BLaER1 (cell line): ENCODE results near the gene FAM43A.

Experiments
- H3K27ac ChIP-seq: shearing (Covaris generic); formaldehyde crosslinking; 2 replicates; pipeline ENCODE4 v1.8.1; 2022
- H3K27me3 ChIP-seq: shearing (Covaris generic); formaldehyde crosslinking; 2 replicates; pipeline ENCODE4 v1.8.1; 2022
- H3K36me3 ChIP-seq: shearing (Covaris generic); formaldehyde crosslinking; 2 replicates; pipeline ENCODE4 v1.8.1; 2022
- H3K4me1 ChIP-seq: shearing (Covaris generic); formaldehyde crosslinking; 2 replicates; pipeline ENCODE4 v1.8.1; 2022
- H3K4me2 ChIP-seq: shearing (Covaris generic); formaldehyde crosslinking; 2 replicates; pipeline ENCODE4 v1.8.1; 2022
- H3K4me3 ChIP-seq: shearing (Covaris generic); formaldehyde crosslinking; 2 replicates; pipeline ENCODE4 v1.8.1; 2022
- H3K9ac ChIP-seq: shearing (Covaris generic); formaldehyde crosslinking; 2 replicates; pipeline ENCODE4 v1.8.1; 2022
- H3K9me3 ChIP-seq: shearing (Covaris generic); formaldehyde crosslinking; 2 replicates; pipeline ENCODE4 v1.8.1; 2022
- H4K20me1 ChIP-seq: shearing (Covaris generic); formaldehyde crosslinking; 2 replicates; pipeline ENCODE4 v1.8.1; 2022
- Cebpa-rat ChIP-seq: shearing (Covaris generic); IDR thresholded peaks from 2 replicates; pipeline ENCODE4 v1.8.1; 2022

The FAM43A gene

GRCh38 chr3:194658477-194659242, 27.0 kb upstream of the FAM43A start:
- Histone ChIP-seq H3K4me3 (no peak overlapping the region), H3K4me2 (no peak overlapping the region), H3K36me3 (peaks cover 75% of the 10 kb centered on the region), H3K27ac (no peak overlapping the region), H3K9me3 (no peaks in the 10 kb centered on the region; the same call in 1 of the 2 replicates), H3K27me3 (no peaks in the 10 kb centered on the region), H4K20me1 (peaks cover 23% of the 10 kb centered on the region; the same call in 1 of the 2 replicates), H3K4me1 (peaks cover 32% of the 10 kb centered on the region), H3K9ac (no peak overlapping the region)
- no peak for TF ChIP-seq Cebpa-rat

GRCh38 chr3:194659778-194660177, 25.9 kb upstream of the FAM43A start:
- Histone ChIP-seq H4K20me1 (peaks cover 23% of the 10 kb centered on the region; the same call in 1 of the 2 replicates), H3K4me2 (no peak overlapping the region), H3K9me3 (no peaks in the 10 kb centered on the region; the same call in 1 of the 2 replicates), H3K4me1 (peaks cover 32% of the 10 kb centered on the region), H3K9ac (no peak overlapping the region), H3K4me3 (no peak overlapping the region), H3K36me3 (peaks cover 75% of the 10 kb centered on the region), H3K27ac (no peak overlapping the region), H3K27me3 (no peaks in the 10 kb centered on the region)
- TF ChIP-seq Cebpa-rat: no peak

- no peak overlapping the region for H3K4me3 ChIP-seq
- no peak for TF ChIP-seq Cebpa-rat
- H3K27me3 ChIP-seq: no peaks in the 10 kb centered on the region
- H4K20me1 ChIP-seq: peaks cover 23% of the 10 kb centered on the region; the same call in 1 of the 2 replicates
- H3K9me3 ChIP-seq: no peaks in the 10 kb centered on the region; the same call in 1 of the 2 replicates
- peak overlapping the region; percentile 43; the same call in 1 of the 2 replicates for H3K9ac ChIP-seq
- peaks cover 32% of the 10 kb centered on the region for H3K4me1 ChIP-seq
- H3K4me2 ChIP-seq: peak overlapping the region; percentile 57
- no peak overlapping the region; the same call in 1 of the 2 replicates for H3K27ac ChIP-seq
- H3K36me3 ChIP-seq: peaks cover 86% of the 10 kb centered on the region
Measured at GRCh38 chr3:194661374-194661773, 24.3 kb upstream of the FAM43A start.

- peak overlapping the region; percentile 43 for H3K9ac ChIP-seq
- H3K27me3 ChIP-seq: no peaks in the 10 kb centered on the region
- no peak for TF ChIP-seq Cebpa-rat
- peak overlapping the region; percentile 57 for H3K4me2 ChIP-seq
- no peak overlapping the region for H3K4me3 ChIP-seq
- H3K4me1 ChIP-seq: peaks cover 32% of the 10 kb centered on the region
- peaks cover 92% of the 10 kb centered on the region for H3K36me3 ChIP-seq
- H4K20me1 ChIP-seq: peaks cover 23% of the 10 kb centered on the region; the same call in 1 of the 2 replicates
- H3K9me3 ChIP-seq: no peaks in the 10 kb centered on the region; the same call in 1 of the 2 replicates
- peak overlapping the region; percentile 23; the same call in 1 of the 2 replicates for H3K27ac ChIP-seq
Measured at GRCh38 chr3:194661946-194662345, 23.7 kb upstream of the FAM43A start.

- Histone ChIP-seq H3K9ac (no peak overlapping the region), H3K27ac (no peak overlapping the region), H3K36me3 (peaks cover 90% of the 10 kb centered on the region), H4K20me1 (peaks cover 41% of the 10 kb centered on the region), H3K4me1 (peaks cover 35% of the 10 kb centered on the region), H3K4me2 (no peak overlapping the region), H3K9me3 (no peaks in the 10 kb centered on the region), H3K27me3 (no peaks in the 10 kb centered on the region), H3K4me3 (no peak overlapping the region)
- no peak for TF ChIP-seq Cebpa-rat
Measured at GRCh38 chr3:194664857-194665256, 20.8 kb upstream of the FAM43A start.

- Histone ChIP-seq H3K4me3 (no peak overlapping the region), H4K20me1 (peaks cover 39% of the 10 kb centered on the region), H3K9me3 (no peaks in the 10 kb centered on the region), H3K9ac (no peak overlapping the region), H3K27ac (no peak overlapping the region), H3K4me2 (no peak overlapping the region), H3K27me3 (no peaks in the 10 kb centered on the region), H3K4me1 (peaks cover 26% of the 10 kb centered on the region), H3K36me3 (peaks cover 72% of the 10 kb centered on the region)
- TF ChIP-seq Cebpa-rat: no peak
Measured at GRCh38 chr3:194667363-194667762, 18.3 kb upstream of the FAM43A start.

GRCh38 chr3:194671511-194671899, 14.2 kb upstream of the FAM43A start:
- no peak for TF ChIP-seq Cebpa-rat

GRCh38 chr3:194671900-194672808, 13.5 kb upstream of the FAM43A start, which contains the start of gene LSG1:
TSS of gene LSG1 (minus strand) at chr3:194672191. CDS start at chr3:194672162, 29 bp downstream.
- H3K4me3 ChIP-seq: peak within 1 kb of the TSS; percentile 75
- H3K9me3 ChIP-seq: no peaks in the 10 kb centered on the region
- no peak for TF ChIP-seq Cebpa-rat
- H3K27ac ChIP-seq: peak within 1 kb of the TSS; percentile 98
- peak within 1 kb of the TSS; percentile 88 for H3K4me2 ChIP-seq
- peak within 1 kb of the TSS; percentile 93 for H3K9ac ChIP-seq
- peaks cover 29% of the 10 kb centered on the region for H3K36me3 ChIP-seq
- peaks cover 30% of the 10 kb centered on the region for H3K4me1 ChIP-seq
- no peaks in the 10 kb centered on the region for H3K27me3 ChIP-seq
- H4K20me1 ChIP-seq: peaks cover 34% of the 10 kb centered on the region

More at GRCh38 chr3:194671511-194671899, 14.2 kb upstream of the FAM43A start:
- Histone ChIP-seq H3K9ac (peak overlapping the region; percentile 93), H3K27ac (peak overlapping the region; percentile 98), H3K36me3 (peaks cover 35% of the 10 kb centered on the region), H3K4me2 (peak overlapping the region; percentile 88), H3K4me1 (peaks cover 30% of the 10 kb centered on the region), H3K9me3 (no peaks in the 10 kb centered on the region), H3K27me3 (no peaks in the 10 kb centered on the region), H4K20me1 (peaks cover 34% of the 10 kb centered on the region), H3K4me3 (peak overlapping the region; percentile 75)

- Histone ChIP-seq H3K9ac (peak overlapping the region; percentile 93), H3K27ac (peak overlapping the region; percentile 98)
Measured at GRCh38 chr3:194672876-194673275, 12.8 kb upstream of the FAM43A start.

More at GRCh38 chr3:194672876-194673275, 12.8 kb upstream of the FAM43A start:
- H3K4me3 ChIP-seq: peak overlapping the region; percentile 75
- no peaks in the 10 kb centered on the region for H3K27me3 ChIP-seq
- no peaks in the 10 kb centered on the region for H3K9me3 ChIP-seq
- peak overlapping the region; percentile 79 for H3K4me2 ChIP-seq
- TF ChIP-seq Cebpa-rat: no peak
- H3K36me3 ChIP-seq: peaks cover 24% of the 10 kb centered on the region
- H4K20me1 ChIP-seq: peaks cover 34% of the 10 kb centered on the region
- peaks cover 30% of the 10 kb centered on the region for H3K4me1 ChIP-seq
